HEK293T (cell line): ENCODE measurements around the gene ZFAND2B.

Source experiments
- CTCF ChIA-PET: fragments of 350-600 bp; formaldehyde crosslinking; extraction: SDS; loops from one replicate; lab custom pipeline; 2021; ENCODE audit warnings: antibody characterized with exemption, inconsistent platforms; lab: Yijun Ruan, JAX
- POLR2A ChIA-PET: fragments of 350-600 bp; formaldehyde crosslinking; extraction: SDS; loops from one replicate; lab custom pipeline; 2020; ENCODE audit warnings: antibody characterized with exemption, inconsistent platforms; lab: Yijun Ruan, JAX
- DNase-seq: peaks from one replicate; pipeline ENCODE4 v3.0.0; 2012; ENCODE audit warnings: mixed read lengths; ENCODE audit errors: extremely low spot score
- ARNT ChIP-seq: fragments of 450-650 bp; IDR thresholded peaks from 2 replicates; pipeline ENCODE4 v1.6.1; 2017; ENCODE audit warnings: mild to moderate bottlenecking
- BHLHE40 ChIP-seq: fragments of 450-650 bp; IDR thresholded peaks from 2 replicates; pipeline ENCODE4 v1.6.1; 2016; ENCODE audit warnings: mild to moderate bottlenecking, moderate library complexity, borderline replicate concordance
- CTBP1 ChIP-seq: fragments of 450-650 bp; IDR thresholded peaks from 2 replicates; pipeline ENCODE4 v1.6.1; 2016; ENCODE audit warnings: borderline replicate concordance
- ELF4 ChIP-seq: fragments of 450-650 bp; IDR thresholded peaks from 2 replicates; pipeline ENCODE4 v1.6.1; 2017; ENCODE audit warnings: antibody characterized with exemption
- FOXA1 ChIP-seq: fragments of 450-650 bp; IDR thresholded peaks from 2 replicates; pipeline ENCODE4 v1.6.1; 2016; ENCODE audit warnings: mild to moderate bottlenecking
- FOXK2 ChIP-seq: fragments of 450-650 bp; IDR thresholded peaks from 2 replicates; pipeline ENCODE4 v1.6.1; 2016; ENCODE audit warnings: mild to moderate bottlenecking
- FOXM1 ChIP-seq: fragments of 450-650 bp; IDR thresholded peaks from 2 replicates; pipeline ENCODE4 v1.6.1; 2017; ENCODE audit warnings: mild to moderate bottlenecking, borderline replicate concordance
- HDGF ChIP-seq: fragments of 450-650 bp; IDR thresholded peaks from 2 replicates; pipeline ENCODE4 v1.6.1; 2017; ENCODE audit warnings: antibody characterized with exemption, borderline replicate concordance
- L3MBTL2 ChIP-seq: fragments of 450-650 bp; conservative IDR thresholded peaks from 2 replicates; pipeline ENCODE4 v1.6.1; 2016; ENCODE audit warnings: mild to moderate bottlenecking
- LEF1 ChIP-seq: fragments of 450-650 bp; IDR thresholded peaks from 2 replicates; pipeline ENCODE4 v1.6.1; 2017; ENCODE audit warnings: mild to moderate bottlenecking, borderline replicate concordance
- NFRKB ChIP-seq: fragments of 450-650 bp; IDR thresholded peaks from 2 replicates; pipeline ENCODE4 v1.6.1; 2016; ENCODE audit warnings: mild to moderate bottlenecking, moderate library complexity
- PKNOX1 ChIP-seq: fragments of 450-650 bp; IDR thresholded peaks from 2 replicates; pipeline ENCODE4 v1.6.1; 2016
- SP1 ChIP-seq: fragments of 450-650 bp; IDR thresholded peaks from 2 replicates; pipeline ENCODE4 v1.6.1; 2017
- SUZ12 ChIP-seq: fragments of 450-650 bp; IDR thresholded peaks from 2 replicates; pipeline ENCODE4 v1.6.1; 2016; ENCODE audit warnings: mild to moderate bottlenecking
- TARDBP ChIP-seq: fragments of 450-650 bp; IDR thresholded peaks from 2 replicates; pipeline ENCODE4 v1.6.1; 2016
- ZNF384 ChIP-seq: fragments of 450-650 bp; IDR thresholded peaks from 2 replicates; pipeline ENCODE4 v1.6.1; 2016

ZFAND2B gene

DNA sequence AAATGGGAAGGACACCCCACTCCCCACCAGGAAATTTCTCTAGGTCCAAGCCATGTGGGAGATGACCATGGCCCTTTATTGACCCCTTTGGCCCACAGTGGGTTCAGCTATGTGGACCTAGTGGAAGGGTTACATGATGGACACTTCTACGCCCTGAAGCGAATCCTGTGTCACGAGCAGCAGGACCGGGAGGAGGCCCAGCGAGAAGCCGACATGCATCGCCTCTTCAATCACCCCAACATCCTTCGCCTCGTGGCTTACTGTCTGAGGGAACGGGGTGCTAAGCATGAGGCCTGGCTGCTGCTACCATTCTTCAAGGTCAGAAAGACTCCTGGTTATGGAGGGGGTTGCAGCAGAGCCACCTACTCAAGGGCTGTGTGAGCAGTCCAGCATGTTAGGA lies 40.0 kb downstream of the ZFAND2B start:
- TF ChIP-seq SP1 (no peak), SUZ12 (no peak), PKNOX1 (no peak), FOXA1 (no peak), FOXK2 (no peak), CTBP1 (no peak), NFRKB (no peak), ARNT (no peak), BHLHE40 (no peak), LEF1 (no peak)
- no peak for DNase-seq
- ChIA-PET CTCF (no interaction called here), POLR2A (interaction anchor here (1.7 to 2.9 kb wide), 7 partner anchors 9 to 40 kb away, joined by 7 to 28 read pairs (median 13); partner anchors contain the start of genes ABCB6, ANKZF1, ATG9A and DNAJB2)

DNA sequence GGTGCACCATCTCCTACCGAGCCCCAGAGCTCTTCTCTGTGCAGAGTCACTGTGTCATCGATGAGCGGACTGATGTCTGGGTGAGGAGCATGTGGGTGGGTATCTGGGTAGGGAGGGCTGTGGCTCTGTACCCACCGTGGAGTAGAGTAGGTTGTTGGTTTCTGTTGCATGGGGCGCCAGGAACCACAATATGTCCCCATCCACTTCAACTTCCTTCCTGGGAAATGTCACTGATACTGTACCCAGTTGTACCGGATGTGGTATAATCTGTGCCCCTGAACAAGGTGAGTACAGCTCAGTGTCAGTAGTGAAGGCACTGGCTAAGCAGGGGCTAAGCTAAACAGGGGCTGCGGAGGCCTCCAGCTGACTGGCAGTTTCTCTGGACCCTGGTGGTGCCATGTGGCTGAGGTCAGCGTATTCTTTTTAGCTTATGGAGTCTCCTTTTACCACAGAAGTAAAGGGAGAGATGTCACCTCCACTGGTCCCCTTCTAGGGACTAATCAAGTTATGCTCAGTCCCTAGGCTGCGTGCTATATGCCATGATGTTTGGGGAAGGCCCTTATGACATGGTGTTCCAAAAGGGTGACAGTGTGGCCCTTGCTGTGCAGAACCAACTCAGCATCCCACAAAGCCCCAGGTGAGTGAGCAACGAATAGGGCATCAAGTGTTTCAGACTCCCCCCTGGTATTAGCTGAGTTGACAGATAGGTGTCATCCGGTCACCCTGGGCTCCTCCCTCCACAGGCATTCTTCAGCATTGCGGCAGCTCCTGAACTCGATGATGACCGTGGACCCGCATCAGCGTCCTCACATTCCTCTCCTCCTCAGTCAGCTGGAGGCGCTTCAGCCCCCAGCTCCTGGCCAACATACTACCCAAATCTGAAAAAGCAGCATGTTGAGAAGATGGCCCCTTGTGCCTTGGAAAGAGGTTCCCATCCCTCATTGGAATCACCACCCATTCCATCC lies 41.4 kb downstream of the ZFAND2B start:
- ChIA-PET POLR2A (interaction anchor here (0.9 to 2.6 kb wide), 3 partner anchors 14 to 31 kb away, joined by 3 to 7 read pairs (median 3); partner anchors contain the start of gene DNAJB2), CTCF (interaction anchor here (1.0 kb wide), 1 partner anchor 72 kb away, joined by 3 read pairs; no protein-coding TSS in a partner anchor)
- no peak for DNase-seq
- TF ChIP-seq FOXK2, result no peak
- no peak for TF ChIP-seq ZNF384
- TF ChIP-seq NFRKB, result no peak
- no peak for TF ChIP-seq ELF4
- no peak for TF ChIP-seq PKNOX1
- TF ChIP-seq L3MBTL2, result no peak
- TF ChIP-seq ARNT, result no peak
- no peak for TF ChIP-seq TARDBP
- TF ChIP-seq FOXM1, result no peak
- no peak for TF ChIP-seq SP1
- no peak for TF ChIP-seq CTBP1
- no peak for TF ChIP-seq BHLHE40
- TF ChIP-seq LEF1, result no peak
- TF ChIP-seq FOXA1, result no peak

GRCh38 chr2:219248845-219249202 lies 42.2 kb downstream of the ZFAND2B start:
- DNase-seq, result no peak
- ChIA-PET CTCF (interaction anchor here (1.0 to 1.4 kb wide), 2 partner anchors 46 to 73 kb away, joined by 3 to 5 read pairs; no protein-coding TSS in a partner anchor), POLR2A (interaction anchor here (0.9 to 2.6 kb wide), 7 partner anchors 15 to 46 kb away, joined by 3 to 7 read pairs (median 4); partner anchors contain the start of genes ANKZF1, ATG9A, DNAJB2 and ZFAND2B)
- no peak for TF ChIP-seq FOXA1
- no peak for TF ChIP-seq HDGF
- no peak for TF ChIP-seq FOXM1
- no peak for TF ChIP-seq SP1
- no peak for TF ChIP-seq NFRKB
- no peak for TF ChIP-seq FOXK2
- TF ChIP-seq L3MBTL2, result no peak
- no peak for TF ChIP-seq ARNT
- TF ChIP-seq ZNF384, result no peak
- no peak for TF ChIP-seq TARDBP
- no peak for TF ChIP-seq BHLHE40
- no peak for TF ChIP-seq ELF4
- TF ChIP-seq LEF1, result no peak

DNA sequence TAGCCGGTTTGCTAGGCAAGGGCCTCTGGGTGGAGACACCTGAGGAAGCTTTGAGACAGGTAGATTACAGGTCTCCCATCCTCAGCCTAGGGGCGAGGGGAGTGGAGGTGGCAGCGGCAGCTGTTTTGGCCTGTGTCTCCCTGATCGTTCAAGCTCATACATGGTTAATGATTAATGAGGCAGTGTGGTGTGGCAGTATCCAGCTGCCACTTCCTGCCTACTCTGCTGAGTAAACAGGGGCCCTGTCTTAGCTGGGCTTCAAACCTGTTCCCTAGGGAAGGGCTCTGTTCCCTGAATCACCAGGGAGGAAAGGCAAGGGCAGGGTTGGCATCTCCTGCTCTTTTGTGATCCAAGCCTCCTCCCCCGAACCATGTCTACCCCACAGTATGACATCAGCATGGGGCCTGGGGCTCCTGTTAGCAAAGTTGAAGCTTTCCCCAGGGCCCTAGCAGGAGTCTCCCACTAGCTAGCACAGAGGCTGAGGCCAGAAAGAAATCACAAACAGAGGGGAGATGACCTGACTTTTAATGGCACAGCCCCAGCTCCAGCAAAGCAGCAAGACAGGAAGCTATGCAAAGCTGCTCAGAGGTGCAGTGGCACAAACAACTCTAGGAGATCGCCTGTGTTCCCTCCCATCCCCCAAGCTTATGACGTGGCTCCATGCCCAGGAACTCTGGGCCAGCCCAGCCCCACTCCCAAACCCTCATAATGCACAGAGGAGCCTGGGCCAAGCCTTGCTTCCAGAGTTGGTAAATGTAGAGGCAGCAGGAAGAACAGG lies 42.8 kb downstream of the ZFAND2B start:
- TF ChIP-seq L3MBTL2 (no peak), NFRKB (no peak), FOXA1 (no peak), FOXK2 (no peak), SP1 (no peak)
- ChIA-PET CTCF (interaction anchor here (1.4 kb wide), 1 partner anchor 45 kb away, joined by 5 read pairs; no protein-coding TSS in a partner anchor), POLR2A (interaction anchor here (0.9 to 2.6 kb wide), 6 partner anchors 20 to 46 kb away, joined by 3 to 7 read pairs (median 6); partner anchors contain the start of genes ANKZF1, ATG9A, DNAJB2 and ZFAND2B)
- no peak for DNase-seq

GRCh38 chr2:219250049-219250781 lies 43.6 kb downstream of the ZFAND2B start:
- DNase-seq, result no peak
- no peak for TF ChIP-seq CTBP1
- no peak for TF ChIP-seq TARDBP
- TF ChIP-seq L3MBTL2, result no peak
- TF ChIP-seq FOXM1, result no peak
- TF ChIP-seq SUZ12, result no peak
- no peak for TF ChIP-seq FOXK2
- no peak for TF ChIP-seq PKNOX1
- no peak for TF ChIP-seq HDGF
- no peak for TF ChIP-seq BHLHE40
- TF ChIP-seq ELF4, result no peak
- no peak for TF ChIP-seq LEF1
- no peak for TF ChIP-seq SP1
- no peak for TF ChIP-seq NFRKB
- CTCF ChIA-PET, result interaction anchor here (1.4 kb wide), 1 partner anchor 44 kb away, joined by 5 read pairs; no protein-coding TSS in a partner anchor
- POLR2A ChIA-PET, result interaction anchor here (1.0 to 1.9 kb wide), 4 partner anchors 20 to 45 kb away, joined by 3 to 7 read pairs (median 6); partner anchors contain the start of genes ANKZF1, ATG9A and ZFAND2B
